Urothelium cell line (cell line): ENCODE results near the gene CHRDL1.

Experiments used
- DNase-seq: peaks from one replicate; pipeline ENCODE4 v3.0.0; 2011; ENCODE audit warnings: low spot score, mixed read lengths
- FAIRE-seq: peaks from 2 replicates; lab custom pipeline; 2011; peaks lifted over from hg19 to GRCh38; lab: Jason Lieb, UNC

CHRDL1 gene

DNA sequence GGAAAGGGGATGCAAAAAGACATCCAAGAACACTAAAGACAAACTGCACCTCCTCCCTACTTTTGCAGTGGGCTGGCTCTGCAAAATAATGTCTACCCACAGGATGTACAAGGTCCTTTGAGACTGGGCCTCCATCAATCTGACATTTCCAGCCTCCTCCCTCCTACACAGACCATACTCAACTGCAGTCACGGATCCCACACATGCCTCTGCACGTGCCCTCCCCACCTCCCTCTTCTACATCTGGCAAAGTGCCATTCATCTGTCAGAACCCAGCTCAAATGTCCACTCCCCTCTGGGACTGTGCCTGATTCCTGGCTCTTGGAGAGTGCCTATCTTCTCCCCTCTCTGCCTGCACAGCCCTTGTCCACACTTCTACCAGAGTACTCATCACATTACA is 50.3 kb downstream of the CHRDL1 start:
- no peak for DNase-seq

DNA sequence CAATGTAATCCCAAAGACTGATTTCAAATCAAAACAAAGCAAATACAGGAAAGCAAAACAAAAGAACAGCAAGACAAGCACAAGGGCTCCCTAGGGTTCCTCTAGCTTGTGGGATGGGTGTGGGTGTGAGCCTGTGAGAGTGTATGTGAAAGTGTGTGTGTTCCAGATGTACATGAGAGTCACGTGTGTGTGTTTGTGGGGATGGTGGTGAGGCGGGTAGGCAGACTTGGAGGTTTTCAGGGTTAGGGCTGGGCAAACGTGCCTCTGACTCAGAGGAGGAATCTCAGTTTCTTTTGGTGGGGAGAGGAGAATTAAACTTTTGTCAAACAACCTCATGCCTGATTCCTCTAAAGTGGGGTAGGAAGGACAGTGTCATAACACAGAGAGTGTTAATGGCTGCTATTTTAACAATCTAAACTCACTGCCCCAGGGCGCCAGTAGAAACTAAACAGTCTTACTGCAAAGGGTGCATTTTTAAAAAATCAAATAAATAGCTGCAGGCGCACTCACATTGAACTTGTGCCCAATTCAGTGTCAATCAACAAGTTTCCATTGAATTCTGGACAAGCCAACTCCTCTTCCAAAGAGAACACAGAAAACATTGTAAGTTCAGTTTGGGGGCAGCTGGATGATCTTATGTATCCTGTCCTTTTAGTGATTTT is 51.8 kb downstream of the CHRDL1 start:
- no peak for DNase-seq
- no peak for FAIRE-seq

More for the DNA sequence above, 50.3 kb downstream of the CHRDL1 start:
- no peak for FAIRE-seq

DNA sequence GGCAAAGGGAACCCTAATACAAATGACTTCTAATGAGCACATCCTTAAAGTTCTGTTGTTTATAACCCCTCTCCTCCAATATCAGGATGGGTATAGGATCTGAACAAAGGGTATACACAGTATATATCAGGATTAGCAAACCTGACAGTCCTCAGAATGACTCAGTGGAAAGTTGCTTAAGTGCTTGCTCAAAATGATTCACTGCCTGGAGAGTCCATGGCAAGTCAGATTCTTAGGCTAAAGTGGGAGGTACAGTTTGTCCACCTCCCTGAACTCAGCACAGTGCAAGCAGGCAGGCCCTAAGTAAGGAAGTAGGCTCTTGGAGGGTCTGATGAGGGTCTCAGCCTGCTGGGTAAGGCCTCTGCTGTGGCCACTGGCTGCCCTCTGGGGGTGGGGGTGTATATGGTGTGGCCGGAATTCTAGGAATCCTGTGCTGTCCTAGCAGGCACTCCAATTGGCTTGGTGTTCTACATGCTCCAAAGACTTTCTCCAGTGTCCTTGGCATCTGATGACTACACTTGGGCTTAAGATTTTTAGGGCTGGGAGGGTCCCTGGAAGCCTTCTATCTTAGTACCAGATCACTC is 54.3 kb downstream of the CHRDL1 start:
- peak; percentile 2 for DNase-seq
- no peak for FAIRE-seq

DNA sequence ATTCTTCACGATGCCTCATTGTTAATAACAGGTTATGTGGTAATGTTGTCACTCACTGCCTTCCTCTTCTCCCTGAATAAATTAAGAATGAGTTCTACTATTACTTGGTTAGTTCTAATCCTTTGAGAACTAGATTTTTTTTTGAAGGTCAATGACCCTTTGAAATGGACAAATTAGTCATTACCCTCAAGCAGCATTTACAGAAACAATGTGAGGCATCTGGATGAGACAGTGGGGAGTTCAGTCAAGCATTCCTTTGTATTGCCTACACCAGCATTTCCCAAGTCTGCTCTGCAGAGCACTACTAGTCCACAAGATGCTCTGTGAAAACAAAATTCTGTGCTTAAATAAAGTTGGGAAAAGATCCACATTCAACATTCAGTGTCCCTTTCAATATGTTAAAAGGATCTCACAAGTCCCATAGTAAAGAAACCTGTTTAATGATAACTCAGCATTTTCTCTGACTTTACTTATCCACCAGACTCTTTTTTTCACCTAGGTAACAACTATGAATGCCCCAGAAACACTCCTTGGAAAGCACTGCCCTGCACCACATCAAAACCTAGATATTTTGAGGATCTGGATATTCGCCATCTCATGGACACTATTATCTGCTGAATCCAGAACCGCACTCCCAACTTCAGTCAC is 60.6 kb downstream of the CHRDL1 start:
- DNase-seq (peak; percentile 1), FAIRE-seq (no peak)

DNA sequence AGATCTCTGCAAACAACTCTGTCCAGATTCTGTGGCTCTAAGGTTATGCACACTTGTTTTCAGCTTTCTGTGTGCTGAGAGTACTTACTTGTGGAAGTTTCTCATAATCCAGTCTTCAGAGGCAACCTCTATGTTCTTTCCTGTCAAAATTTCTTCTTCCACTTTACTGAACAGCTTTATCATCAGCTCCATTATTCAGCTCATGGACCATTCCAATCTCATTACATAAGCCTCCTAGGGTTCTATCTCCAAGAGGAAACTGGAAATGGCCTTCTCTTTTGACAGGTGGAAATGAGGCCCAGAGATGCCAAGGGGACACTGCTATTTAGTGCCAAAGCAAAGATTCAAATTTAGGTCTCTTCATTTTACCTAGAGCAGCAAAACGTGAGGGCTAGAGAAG is 61.3 kb downstream of the CHRDL1 start:
- FAIRE-seq: no peak

DNA sequence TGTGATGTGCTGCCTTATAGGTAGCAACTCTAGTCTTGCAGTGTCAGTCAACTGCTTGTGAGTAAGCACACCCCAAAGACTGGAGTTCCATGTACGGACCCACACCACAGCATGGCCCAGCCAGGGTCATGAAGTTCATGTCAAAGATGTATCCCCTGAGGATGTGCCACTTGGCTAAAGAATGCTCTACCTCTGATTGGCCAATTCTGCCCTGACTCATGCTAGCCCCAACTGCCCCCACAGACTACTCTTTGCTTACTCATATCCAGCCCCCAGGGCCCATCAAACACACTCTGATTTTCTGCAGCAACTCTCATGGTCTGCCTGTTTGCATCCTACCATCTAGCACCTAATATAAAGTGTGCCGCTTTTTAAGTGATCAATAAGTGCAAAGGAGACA is 62.5 kb downstream of the CHRDL1 start:
- no peak for DNase-seq
- FAIRE-seq: no peak

More for the DNA sequence above, 61.3 kb downstream of the CHRDL1 start:
- no peak for DNase-seq

DNA sequence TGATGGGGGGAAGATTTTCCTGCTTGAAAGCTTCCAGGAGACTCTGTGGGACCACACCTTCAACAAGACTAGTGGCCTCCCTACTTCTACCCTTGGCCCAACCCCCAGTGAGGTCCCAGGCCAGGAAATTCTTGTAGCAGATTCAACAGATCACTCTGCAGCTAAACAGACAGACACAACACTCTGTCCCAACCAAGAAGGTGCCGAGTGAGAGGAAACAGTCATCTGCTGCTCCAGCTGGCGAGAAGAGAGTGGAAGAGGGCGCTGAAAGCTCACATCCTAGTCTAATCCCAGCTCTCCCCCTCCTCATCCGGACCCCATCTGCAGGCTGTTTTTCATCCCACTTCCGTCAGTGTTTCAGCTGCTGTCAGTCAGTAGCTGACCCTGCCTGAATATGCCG is 63.4 kb downstream of the CHRDL1 start:
- no peak for FAIRE-seq
- no peak for DNase-seq

DNA sequence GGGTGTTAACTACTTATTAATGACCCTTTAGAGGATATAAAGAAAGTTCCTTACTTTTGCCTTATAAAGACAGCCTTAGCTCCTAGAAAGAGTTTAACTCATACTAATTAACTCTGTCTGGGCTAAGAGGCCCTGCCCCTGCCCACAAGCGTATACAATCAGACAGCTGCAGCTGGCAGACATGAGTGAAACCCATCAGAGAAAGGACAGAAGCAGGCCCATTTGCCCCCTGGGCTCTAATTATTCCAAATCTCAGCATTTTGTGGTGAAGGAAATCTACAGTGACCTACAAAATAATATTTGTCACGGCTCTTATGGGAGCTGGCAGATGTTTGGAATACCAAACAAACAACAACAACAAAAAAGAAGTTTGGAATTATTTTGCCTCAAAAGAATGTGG is 71.8 kb downstream of the CHRDL1 start:
- FAIRE-seq: no peak

DNA sequence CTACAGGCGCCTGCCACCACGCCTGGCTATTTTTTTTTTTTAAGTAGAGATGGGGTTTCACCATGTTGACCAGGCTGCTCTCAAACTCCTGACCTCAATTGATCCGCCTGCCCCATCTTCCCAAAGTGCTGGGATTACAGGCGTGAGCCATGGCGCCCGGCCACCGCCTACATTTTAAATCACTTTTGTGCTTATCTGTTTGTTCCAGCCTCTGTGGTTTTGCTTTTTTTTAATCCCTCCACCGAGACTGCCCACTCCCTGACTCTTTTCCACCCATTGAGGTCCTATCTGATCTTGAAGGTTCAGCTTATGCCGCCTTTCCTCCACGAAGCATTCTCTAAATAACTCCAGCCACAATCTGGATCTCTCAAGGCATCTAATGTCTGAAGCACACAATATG is 73.5 kb downstream of the CHRDL1 start:
- FAIRE-seq (no peak), DNase-seq (no peak)

More for the DNA sequence above, 71.8 kb downstream of the CHRDL1 start:
- DNase-seq: no peak

DNA sequence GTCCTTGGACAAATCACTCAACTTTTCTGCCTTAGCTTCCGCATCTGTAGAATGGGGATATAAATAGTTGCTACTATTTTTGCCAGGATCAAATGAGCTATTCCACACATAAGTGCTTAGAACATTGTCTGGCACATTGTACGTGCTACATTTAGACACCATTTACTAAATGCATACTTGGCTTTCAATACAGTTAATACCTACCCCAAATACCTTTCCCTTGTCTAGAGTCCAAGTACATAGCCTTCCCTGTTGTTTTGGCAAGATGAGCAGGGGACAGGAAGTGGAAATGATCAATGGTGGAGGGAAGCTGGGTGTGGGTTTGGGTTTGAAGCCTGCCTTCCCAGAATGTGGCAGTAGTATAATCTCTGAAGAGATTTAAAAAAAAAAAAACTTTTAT is 82.0 kb downstream of the CHRDL1 start:
- DNase-seq: no peak
- FAIRE-seq: no peak

DNA sequence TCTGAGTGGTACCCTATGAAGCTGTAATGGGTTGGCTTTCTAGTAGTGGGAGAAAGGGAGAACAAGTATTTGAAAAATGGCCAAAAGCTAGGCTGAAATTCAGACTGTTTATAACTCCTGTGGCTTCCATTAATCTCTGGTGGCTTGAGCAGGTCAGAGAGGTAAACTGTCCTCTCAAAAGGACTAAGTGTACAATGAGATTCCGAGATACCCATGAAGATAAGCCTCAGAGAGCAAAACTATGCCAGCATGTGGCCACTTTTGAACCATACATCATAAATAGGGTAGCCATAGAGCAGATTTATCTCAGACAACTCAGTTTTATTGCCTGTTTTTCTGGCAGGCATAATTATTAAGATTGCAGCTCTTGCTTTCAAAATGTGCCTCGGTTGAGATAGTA is 89.2 kb downstream of the CHRDL1 start:
- FAIRE-seq: no peak
- no peak for DNase-seq

DNA sequence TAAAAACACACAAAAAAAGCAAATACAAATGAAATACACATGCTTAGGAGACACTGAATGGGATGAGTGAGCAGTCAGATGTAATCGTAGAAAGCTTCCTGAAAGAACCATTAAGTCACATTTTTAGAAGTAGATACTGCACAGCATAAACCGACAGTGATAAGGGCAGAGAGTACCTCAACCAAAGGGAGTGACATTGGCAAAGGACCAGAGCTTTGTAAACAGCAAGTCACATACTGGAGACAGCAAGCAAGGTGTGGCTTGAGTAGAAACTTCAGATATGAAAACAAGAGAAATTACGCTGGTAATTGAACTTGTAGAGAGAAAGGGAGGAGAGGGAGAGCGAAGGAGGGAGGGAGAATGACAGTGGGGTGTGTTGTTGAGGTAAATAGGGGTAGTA is 92.0 kb downstream of the CHRDL1 start:
- no peak for FAIRE-seq

DNA sequence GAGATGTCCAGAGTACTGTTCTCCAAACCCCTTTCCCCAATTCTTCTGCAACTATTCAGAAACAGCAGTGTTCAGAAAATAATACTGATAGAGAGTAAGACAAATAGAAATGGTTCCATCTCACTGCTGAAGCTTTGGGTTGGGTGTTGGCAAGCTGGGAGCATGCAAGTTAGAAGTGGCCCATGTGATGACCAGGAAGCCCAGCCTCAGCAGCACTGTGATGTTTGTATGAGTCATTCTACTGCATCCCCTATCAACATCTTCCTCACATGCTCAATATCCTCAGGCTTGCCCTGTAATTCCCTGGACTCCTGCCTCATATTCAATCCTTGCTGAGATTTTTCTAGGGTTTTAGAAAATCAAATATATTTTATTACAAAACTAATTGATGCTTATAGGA is 96.5 kb downstream of the CHRDL1 start:
- DNase-seq: no peak
- FAIRE-seq: no peak

More for the DNA sequence above, 92.0 kb downstream of the CHRDL1 start:
- DNase-seq: no peak

DNA sequence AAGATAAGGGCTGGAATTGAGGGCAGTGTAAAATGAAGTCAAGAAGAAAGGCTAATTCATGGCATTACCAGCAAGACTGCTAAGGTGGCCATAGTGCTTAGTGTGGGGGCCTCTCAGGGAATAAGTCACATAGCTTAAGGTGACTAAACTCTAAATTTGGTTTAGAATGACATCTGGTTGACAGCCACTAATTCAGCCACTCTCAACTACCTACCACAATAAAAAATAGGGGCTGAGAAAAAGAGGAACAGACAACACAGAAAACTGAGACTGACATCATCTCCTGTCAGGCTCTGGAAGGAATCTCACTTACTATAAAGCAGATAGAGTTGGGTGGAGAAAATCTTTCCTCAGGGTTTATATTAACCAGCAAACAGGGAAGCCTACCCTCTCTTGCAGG is 96.9 kb downstream of the CHRDL1 start:
- FAIRE-seq: no peak
- DNase-seq: no peak

DNA sequence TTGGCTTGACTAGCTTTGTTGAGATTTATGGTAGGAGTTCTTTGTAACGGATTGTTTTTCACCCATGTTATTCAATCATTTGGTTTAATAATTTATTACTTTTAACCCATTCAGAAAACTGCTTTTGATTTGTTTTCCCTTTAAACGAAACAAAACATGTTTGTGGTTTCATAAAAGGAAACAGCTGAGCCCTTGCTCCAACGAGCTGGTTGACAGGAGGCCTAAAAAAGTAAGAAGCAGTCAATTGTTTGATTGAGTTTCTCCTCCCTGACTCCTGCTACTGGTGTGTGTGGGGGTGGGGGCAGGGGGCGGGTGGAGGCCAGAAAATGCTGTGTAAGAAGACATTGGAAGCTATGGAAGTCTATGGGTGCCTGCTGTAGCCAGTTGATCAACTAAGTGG is 102.8 kb downstream of the CHRDL1 start:
- FAIRE-seq (no peak), DNase-seq (no peak)

DNA sequence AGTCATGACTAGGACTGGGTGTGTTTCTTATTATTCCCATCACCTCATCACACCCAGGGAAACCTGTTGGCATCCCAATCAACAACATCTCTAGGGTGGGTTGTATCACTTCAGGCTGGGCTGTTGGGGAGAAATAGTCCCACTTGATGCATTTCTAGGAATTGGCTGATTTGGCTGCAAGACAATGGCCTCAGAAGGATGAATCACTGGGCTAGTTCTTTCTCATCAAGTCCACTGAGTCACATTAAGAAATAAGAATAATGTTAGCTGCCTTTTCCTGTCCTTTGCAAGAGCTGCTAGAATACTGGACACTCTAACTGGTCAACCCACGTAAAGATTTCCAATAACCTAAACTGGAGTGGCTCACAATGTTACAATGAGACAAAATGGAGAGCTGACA is 104.2 kb downstream of the CHRDL1 start:
- DNase-seq: no peak
- FAIRE-seq: no peak

DNA sequence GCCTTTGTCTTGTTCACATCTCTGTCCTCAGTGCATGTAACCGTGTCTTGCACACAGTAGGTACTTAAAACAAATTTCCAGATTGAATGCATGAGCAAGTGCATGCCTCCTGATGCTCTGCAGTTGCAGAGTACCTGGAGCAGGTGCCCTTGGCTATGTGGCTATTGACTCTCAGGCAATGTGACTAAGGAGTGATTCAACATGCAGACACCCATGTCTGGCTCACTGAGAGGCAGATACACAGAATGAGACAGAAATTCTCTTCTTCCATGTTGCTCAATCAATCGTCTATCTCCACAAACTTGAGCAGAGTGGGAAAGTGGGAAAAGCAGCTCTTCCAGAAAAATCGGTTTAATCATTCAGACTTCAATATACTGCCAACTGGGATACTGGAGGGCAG is 111.0 kb downstream of the CHRDL1 start:
- DNase-seq (no peak), FAIRE-seq (no peak)

DNA sequence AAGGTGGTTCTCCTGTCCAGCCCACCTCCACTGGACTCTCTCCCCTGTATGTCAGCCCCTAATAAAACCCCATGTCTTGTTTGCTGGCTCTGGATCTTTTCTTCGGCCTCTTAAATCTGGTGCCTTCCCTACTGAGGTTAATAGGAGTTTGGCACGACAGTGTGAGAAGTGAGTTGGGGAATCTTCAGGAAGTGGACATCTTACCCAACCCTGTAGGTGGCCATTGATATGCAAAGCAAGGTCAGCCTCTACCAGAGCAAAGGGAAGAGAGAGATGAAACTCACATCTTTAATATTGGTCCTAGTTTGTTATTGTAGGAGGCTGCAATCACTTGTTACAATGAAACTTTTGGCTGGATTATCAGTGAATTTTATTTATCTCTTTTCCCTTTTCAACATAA is 111.7 kb downstream of the CHRDL1 start:
- no peak for FAIRE-seq

DNA sequence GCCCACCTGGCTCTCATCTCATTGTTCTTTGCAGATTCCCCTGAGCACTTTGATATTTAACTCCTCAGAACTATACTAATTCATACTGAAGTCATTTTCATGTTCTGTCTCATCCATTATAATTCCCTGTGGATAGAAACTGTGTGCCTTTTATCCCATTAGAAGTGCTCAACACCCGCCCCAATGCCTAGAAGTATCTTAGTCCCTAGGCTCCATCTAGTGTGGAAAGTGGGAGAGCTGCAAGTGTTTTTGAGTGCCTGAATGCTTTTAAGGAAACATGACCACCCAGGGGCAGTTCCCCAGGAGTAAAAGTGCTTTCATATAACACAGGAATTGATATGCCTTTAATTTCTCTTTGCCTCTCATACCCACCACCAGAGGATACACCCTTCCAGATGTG is 117.0 kb downstream of the CHRDL1 start:
- DNase-seq: no peak
- FAIRE-seq: no peak

More for the DNA sequence above, 111.7 kb downstream of the CHRDL1 start:
- DNase-seq: no peak

DNA sequence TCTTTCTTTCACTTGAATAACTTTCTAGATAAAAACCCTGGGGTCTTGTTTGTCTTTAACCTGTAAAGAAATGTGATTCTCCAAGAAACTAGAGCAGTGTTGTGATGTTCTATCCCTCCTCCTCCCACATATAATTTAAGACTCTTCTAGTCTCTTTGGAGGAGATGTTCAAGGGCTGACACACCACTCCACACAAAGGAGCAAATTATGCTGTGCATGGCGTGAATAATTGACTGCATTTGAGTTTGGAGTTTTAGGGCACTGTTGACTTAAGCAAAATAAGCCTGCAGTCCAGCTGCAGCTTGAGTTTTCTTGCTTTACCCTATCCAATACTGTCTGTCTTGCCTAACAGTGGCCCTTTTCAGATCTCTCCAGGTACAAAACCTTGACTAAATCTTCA is 119.7 kb downstream of the CHRDL1 start:
- FAIRE-seq (no peak), DNase-seq (no peak)

DNA sequence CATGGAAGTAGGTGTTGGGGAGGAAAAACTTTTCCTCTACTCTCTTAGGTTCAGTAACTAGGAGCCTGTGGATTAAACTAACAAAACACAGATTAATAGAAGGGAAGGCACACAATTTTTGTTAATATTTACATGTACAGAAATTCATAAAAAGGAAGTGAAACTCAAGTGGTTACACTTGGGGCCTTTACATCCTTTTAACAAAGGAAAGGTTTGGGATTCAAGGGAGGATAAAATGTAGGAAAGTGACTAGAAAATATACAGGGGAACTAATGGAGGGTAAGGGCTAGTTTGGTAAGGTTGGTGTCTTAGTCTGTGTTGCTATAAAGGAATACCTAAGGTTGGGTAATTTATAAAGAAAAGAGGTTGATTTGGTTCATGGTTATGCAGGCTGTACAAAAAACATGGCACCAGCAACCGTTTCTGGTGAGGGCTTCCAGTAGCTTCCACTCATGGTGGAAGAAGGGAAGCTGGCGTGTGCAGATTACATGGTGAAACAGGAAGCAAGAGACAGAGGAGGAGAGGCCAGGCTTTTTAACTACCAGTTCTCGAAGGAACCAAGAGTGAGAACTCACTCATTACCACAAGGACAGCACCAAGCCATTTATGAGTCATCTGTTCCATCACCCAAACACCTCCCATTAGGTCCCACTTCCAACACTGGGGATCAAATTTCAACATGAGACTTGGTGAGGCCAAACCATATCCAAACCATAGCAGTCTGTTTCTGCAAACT is 124.4 kb downstream of the CHRDL1 start:
- FAIRE-seq (no peak), DNase-seq (no peak)

DNA sequence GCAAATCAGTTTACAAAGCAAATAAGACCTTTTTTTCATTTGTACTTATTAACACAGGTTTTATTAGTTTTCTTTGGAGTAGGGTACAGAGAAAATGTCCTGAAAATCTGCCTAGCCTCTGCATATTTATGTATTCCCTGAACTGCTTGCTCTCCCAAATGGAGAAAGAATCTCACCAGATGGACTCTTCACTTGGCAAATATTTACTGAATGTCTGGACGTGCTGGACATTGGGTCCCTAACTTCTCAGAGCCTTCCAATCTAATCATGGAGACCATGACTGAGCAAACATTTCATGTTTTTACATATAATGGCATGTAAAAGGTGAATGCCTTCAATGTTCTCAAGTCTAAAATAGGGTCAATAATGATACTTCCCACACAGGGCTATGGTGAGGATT is 126.0 kb downstream of the CHRDL1 start:
- DNase-seq: no peak

More for the DNA sequence above, 126.0 kb downstream of the CHRDL1 start:
- FAIRE-seq: no peak
